DMS53 (cell line): ENCODE results near the gene DNAJB6.

ENCODE experiments used
- DNase-seq: peaks from one replicate; lab custom pipeline; 2025; lab: John Stamatoyannopoulos, UW

Gene DNAJB6

DNA sequence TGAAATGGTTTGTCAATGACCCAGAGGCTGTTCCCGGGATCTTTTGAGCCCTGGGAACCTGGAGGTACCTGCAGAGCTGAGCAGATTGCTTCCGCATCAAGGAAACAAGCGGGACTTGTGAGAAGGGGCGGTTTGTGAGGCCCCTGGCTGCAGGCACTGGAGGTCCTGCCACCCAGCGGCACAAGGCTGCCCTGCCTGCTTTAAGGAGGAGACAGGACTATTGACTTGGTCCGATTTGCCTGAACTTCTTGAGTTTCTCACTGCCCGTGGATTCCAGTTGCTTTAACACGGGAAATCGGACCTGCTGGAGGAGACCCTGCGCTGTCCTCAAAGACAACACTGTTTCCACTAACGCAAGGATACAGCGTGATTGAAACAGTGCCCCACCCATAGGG is 130.1 kb downstream of the DNAJB6 start:
- no peak for DNase-seq
